Endothelial cell of umbilical vein (primary cell): ENCODE measurements around the gene KCNN3.

Experiments used
- EZH2 ChIP-seq: IDR thresholded peaks from 2 replicates; pipeline ENCODE4 v1.6.1; 2012; ENCODE audit warnings: borderline replicate concordance, low read depth, mild to moderate bottlenecking, moderate library complexity, low read length, inconsistent platforms; ENCODE audit not compliant: severe bottlenecking
- FOS ChIP-seq: IDR thresholded peaks from 2 replicates; pipeline ENCODE4 v1.6.1; 2011; ENCODE audit warnings: mild to moderate bottlenecking, low read length, moderate library complexity, borderline replicate concordance; ENCODE audit not compliant: insufficient read depth
- GATA2 ChIP-seq: IDR thresholded peaks from 2 replicates; pipeline ENCODE4 v1.7.0; 2011; ENCODE audit warnings: low read depth, mild to moderate bottlenecking, moderate library complexity, mixed read lengths, low read length; ENCODE audit not compliant: insufficient read length, insufficient read depth
- MAX ChIP-seq: IDR thresholded peaks from 2 replicates; pipeline ENCODE4 v1.6.1; 2011; ENCODE audit not compliant: insufficient read depth, insufficient read length
- MYC ChIP-seq: IDR thresholded peaks from one replicate; pipeline ENCODE4 v1.6.1; 2011; ENCODE audit warnings: mild to moderate bottlenecking, low read depth, low read length
- POLR2A ChIP-seq: IDR thresholded peaks from 2 replicates; pipeline ENCODE4 v1.6.1; 2012; ENCODE audit warnings: low read depth, mild to moderate bottlenecking, control low read depth, low read length
- POLR2AphosphoS5 ChIP-seq: IDR thresholded peaks from 2 replicates; pipeline ENCODE4 v1.6.1; 2012; ENCODE audit warnings: low read depth, mild to moderate bottlenecking, control low read depth, low read length, moderate library complexity; ENCODE audit not compliant: insufficient read depth
- TF ChIP-seq, protein P1 (sequence below), 2 donors: IDR thresholded peaks; 1 replicate in 1 of 2; 2 replicates in 1 of 2; pipeline ENCODE4 v1.5.1; 2011; ENCODE audit warnings: low read length in 2 of 2, mild to moderate bottlenecking in 2 of 2, moderate library complexity in 2 of 2, control low read depth in 1 of 2, inconsistent platforms in 1 of 2, low read depth in 1 of 2; ENCODE audit not compliant: insufficient read depth in 1 of 2; ENCODE audit errors: extremely low read depth in 1 of 2

DNA sequence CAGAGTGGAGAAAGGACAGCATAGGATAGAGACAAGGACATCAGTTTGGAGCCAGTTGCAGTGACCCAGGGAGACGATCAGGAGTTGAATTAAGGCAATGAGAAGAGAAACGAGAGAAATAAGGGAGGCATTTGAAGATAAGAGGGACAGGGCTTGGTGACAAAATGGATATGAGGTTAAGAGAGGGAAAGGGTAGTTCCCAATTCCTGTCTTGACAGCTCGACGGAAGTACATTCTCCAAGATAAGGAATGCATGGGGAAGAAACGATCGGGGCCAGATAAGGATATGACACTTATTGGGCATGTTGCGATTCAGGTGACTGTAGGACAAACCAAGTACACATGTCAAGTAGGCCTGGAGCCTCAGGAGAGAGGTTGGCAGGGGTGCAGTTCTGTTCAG, 18.7 kb upstream of the KCNN3 start:
- no peak for TF ChIP-seq POLR2A
- TF ChIP-seq, protein P1, sequence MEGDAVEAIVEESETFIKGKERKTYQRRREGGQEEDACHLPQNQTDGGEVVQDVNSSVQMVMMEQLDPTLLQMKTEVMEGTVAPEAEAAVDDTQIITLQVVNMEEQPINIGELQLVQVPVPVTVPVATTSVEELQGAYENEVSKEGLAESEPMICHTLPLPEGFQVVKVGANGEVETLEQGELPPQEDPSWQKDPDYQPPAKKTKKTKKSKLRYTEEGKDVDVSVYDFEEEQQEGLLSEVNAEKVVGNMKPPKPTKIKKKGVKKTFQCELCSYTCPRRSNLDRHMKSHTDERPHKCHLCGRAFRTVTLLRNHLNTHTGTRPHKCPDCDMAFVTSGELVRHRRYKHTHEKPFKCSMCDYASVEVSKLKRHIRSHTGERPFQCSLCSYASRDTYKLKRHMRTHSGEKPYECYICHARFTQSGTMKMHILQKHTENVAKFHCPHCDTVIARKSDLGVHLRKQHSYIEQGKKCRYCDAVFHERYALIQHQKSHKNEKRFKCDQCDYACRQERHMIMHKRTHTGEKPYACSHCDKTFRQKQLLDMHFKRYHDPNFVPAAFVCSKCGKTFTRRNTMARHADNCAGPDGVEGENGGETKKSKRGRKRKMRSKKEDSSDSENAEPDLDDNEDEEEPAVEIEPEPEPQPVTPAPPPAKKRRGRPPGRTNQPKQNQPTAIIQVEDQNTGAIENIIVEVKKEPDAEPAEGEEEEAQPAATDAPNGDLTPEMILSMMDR (IDR thresholded peaks at IDR 0.05; ENCODE audit: extremely low read depth in 1 of 2, insufficient read depth in 1 of 2, low read depth in 1 of 2, low read length in 2 of 2) = no peak
- no peak for TF ChIP-seq POLR2AphosphoS5
- no peak for TF ChIP-seq MAX
- no peak for TF ChIP-seq MYC
- no peak for TF ChIP-seq GATA2
- TF ChIP-seq FOS = no peak
- no peak for TF ChIP-seq EZH2
